ENCODE measurements around the gene CAMK4.

DNA sequence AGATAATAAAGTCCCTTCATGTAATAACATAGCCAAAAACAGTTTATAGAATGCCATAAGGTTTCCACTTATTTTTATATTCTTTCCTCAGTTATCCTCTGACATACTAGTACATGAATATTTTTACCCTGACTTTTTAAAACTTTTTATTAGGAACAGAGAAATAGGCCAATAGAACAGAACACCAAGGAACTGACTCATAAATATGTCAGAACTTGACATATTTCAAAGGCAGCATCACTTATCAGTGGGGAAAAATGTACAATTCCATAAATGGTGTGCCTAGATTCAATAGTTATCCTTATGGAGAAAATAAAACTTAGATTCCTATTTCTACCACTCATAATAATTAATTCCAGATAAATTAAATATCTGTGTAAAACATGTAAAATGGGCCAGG is 278.8 kb downstream of the CAMK4 start:
- TF ChIP-seq POLR2AphosphoS5 (IDR thresholded peaks at IDR 0.05; ENCODE audit: low read depth, low read length) (no peak), POLR2A (IDR thresholded peaks at IDR 0.05; ENCODE audit: low read depth, low read length) (no peak)
